Activated CD8-positive, alpha-beta memory T cell treated with anti-CD3 and anti-CD28 coated beads for 48 hours (primary cell): Measurements from ENCODE around the gene PLCH1.
"Not testable (repeated sequence)": the region's sequence is repeated elsewhere in the genome, so short reads cannot be mapped to it uniquely, and the experiment has no call there.

ENCODE experiments used
- DNase-seq, 3 experiments: peaks; one replicate each; pipeline ENCODE4 v3.0.0-alpha.2; 2020; ENCODE audit warnings: low read depth in 2 of 3, low spot score in 2 of 3

PLCH1 gene

GRCh38 chr3:155426524-155427230, 318.2 kb downstream of the PLCH1 start:
- DNase-seq: no peak

GRCh38 chr3:155425396-155425795, 319.5 kb downstream of the PLCH1 start:
- DNase-seq: no peak

DNA sequence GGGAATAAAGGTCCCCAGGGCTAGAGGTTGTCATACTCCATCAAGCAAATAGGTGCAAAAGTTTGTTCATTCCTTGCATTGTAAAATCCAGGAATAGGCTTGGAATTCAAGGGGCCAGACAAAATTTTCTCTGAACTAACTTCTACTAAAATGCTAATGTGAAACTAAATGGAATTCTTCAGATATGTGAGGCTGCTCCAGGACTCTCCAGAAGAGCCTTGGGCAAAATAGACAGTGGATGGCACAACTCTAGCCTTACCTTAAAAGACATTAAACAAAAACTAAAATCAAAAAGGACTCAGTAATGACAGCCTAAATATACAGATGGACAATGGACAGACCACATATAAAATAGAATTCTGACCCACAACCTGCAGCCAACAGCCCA, 320.6 kb downstream of the PLCH1 start:
- DNase-seq: no peak

DNA sequence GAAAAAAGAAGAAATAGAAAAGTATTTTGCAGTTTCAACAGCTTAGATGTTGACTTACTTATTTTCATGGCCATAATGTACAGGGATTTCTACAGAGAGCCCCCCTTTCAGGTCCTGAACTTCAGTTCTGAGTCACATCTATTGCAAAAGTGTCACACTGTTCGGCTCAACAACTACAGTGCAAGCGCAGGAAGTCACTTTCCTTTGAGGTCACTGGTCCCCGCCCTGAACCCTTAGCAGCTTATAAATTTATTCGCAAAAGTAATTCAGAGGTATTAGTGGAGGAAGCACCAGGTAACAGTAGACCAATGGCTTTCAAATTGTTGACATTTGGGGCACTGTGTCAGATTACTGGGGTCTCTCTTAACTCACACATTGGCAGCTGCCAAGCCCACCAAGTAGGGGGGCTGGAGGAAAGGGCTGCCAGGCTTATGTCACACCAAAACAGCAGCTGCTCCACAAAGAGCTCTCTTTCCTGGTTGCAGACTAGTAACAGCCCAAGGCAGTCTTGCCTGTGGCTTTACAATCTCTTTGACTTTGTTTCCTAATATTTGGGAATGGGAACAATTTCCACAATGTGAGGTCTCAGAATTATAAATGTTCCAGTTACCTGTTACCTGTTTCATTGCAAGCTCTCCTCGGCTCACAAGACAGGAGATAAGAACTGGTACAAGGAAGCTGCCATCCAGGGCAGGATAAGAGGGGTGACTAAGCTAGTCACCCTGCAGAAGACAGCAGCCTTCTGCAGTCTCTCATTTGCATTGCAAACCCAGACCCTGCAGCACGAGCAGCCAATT, 321.1 kb downstream of the PLCH1 start:
- DNase-seq: no peak

DNA sequence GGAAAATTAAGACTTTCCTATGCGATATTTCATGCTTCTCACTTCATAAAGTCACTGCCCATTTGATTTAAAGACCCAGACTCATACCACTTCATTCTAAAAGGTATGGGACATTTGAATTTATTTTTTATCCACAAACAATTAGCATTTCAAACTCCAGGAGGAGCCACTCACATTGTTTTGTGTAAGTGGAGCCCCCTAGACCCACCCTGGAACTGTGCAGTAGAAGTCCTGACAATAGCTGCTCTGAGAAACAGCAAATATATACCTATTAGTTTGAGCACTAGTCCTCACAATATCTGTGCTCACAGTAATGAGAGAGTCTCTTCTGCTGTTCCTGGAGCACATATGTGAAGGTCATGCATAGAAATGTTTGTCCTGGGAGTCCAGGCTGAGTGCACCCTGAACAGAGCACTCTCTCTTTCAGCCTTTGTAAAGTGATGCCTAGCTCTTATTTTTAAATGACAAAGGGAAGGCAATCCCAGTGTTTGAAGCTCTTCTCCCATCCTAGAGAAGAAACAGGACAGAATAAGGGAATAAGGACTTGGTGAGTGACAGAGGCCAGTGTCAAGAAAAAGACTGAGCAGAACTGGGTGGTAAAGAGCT, 323.9 kb downstream of the PLCH1 start:
- DNase-seq: no peak

DNA sequence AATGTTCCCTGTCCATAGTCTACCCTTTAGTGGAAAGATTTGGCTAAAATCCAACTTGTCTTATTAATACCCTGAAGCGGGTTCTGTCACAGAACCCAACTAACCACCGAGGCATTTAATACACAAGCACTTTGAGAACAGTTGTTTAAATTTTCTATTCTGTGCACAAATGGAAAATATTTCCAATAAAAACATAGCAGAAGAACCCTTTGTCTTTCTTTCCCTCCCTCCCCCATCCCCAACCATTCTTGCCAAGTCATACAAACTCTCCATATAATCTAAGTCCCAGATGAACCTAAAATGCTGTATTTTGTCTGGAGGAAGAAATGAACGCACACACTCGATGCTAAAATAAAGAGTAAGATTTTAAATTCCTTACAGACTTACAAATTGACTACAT, 324.5 kb downstream of the PLCH1 start:
- DNase-seq: no peak

DNA sequence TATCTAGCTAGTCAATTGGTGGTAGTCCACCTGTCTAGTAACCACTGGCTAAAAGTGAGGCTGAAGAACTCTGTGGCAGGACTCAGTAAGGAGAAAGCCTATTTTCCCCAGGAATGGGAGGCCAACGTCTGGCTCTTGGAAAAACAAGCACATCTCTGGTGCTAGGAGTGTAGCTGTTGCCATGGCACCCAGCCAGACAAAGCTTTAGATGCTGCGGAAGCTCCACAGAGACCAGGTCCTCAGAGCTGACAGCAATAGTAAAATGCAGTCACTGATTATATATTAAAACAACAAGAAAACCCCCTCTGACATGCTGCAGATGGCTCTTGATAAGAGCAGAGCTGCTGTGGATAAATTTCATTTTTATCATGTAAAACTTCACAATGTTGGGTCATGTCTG, 326.5 kb downstream of the PLCH1 start:
- DNase-seq: no peak

GRCh38 chr3:155417119-155417517, 327.8 kb downstream of the PLCH1 start:
- no peak for DNase-seq

DNA sequence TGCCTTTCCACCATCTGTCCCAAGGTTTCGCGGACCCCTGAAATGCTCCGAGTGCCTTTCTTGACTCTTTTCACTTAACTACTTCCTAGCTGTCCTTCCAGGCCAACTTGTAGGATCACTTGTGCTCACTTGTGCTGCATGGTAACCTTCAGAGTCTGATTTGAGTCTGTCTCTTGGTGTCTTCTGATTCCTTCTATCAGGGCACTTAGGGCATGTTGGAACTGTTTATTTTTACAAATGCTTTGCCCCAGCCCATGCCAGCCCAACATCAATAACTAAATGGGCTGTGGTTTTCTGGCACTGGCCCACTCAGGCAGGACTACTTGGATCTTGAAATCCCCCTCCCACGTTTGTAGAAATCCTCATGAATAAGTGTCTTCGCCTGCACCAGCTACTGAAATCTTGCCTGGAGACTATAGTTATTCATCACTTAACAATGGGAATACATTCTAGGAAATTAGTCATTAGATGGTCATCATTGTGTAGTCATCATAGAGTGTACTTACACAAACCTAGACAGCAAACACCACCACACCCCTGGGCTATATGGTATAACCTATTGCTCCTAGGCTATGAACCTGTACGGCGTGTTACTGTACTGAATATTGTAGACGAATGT, 328.3 kb downstream of the PLCH1 start:
- DNase-seq: no peak

DNA sequence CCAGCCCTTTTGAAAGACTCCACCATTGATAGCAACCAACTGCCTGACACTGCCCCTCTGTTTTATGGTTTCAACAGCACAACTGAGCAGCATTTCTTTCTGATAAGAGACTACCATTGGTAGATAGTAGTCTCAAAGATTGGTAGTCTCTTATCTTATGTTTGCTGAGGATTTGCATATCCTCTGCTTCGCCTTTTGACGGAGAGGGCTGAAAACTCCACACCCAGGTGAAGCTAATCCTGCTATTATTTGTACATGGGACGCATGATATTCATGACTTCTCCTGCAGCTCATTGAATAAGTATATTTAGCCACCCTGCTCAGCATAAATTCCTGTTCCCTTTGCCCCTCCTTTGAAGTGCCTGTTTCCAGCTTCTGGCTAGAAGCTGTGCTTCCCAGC, 332.0 kb downstream of the PLCH1 start:
- no peak for DNase-seq

- DNase-seq: no peak
Measured at GRCh38 chr3:155411500-155412223, 333.2 kb downstream of the PLCH1 start.

DNA sequence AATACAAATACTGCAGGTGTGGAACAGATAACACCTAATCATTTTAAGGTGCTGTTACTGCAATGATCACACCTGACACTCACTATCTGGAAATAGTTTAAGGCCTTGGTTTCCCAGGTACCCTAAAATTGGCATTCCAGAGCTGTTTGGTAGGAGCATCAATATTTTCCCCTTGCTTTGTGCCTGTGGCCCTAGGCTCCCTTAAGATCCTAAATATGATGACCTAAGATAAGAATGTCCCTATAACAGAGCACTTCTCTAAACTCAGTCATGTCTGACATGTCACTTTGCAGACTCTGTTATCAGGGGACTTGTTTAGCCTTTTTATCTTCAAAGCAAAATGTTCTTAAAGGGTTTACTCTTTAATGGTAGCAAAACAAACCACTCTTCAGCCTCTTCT, 335.5 kb downstream of the PLCH1 start:
- no peak for DNase-seq

DNA sequence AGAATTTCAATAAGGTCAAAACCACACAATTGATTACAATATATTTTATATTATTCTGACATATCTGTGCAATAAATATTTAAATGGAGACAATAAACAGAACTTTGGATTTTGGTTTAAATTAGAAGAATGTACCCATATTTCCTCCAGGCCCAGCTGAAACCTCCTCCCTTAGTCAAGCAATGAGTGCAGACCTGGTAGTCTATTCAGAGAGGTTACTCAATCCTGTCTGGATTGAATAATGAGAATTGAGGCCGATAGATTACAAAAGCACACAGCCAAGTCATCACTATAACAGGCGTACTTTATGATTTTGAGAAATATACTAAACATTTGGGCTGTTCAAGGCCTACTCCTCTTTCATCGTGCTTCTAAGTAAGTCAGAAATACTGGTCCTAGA, 336.9 kb downstream of the PLCH1 start:
- no peak for DNase-seq

GRCh38 chr3:155407331-155407730, 337.5 kb downstream of the PLCH1 start:
- DNase-seq: no peak

GRCh38 chr3:155404486-155404885, 340.4 kb downstream of the PLCH1 start:
- no peak for DNase-seq

DNA sequence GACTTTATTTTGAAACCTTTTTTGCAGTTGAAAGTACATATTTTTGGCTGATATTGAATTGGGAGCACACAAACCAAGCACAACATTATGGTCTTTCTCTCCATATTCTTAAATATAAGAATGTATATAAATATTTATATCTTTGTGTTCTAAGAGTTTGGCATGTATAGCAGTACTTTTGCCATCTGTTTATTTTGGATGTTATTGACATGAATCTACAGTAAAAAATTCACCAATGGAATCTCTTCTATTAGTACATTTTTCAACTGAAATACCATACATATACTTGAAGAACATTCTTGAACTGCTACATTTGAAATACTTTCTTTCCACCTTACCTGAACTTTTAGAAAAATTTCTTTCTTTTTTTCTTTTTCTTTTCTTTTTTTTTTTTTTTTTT, 342.2 kb downstream of the PLCH1 start:
- DNase-seq: no peak

DNA sequence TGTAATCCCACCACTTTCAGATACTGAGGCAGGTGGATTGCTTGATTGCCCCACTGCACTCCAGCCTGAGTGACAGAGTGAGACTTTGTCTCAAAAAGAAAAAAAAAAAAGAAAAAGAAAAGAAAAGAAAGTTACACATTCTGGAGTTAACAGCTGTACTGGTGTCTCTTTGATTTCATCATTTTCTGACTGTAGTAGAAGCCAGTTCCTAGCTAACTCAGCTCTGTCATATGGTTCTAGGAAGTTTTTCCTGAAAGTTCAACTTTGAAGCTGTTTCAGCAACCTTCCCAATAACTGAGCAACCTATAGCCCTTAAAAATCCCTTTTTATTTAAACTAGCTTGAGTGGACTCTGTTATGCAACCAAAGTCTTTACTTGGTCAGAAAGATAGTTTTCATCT, 346.8 kb downstream of the PLCH1 start:
- no peak for DNase-seq

DNA sequence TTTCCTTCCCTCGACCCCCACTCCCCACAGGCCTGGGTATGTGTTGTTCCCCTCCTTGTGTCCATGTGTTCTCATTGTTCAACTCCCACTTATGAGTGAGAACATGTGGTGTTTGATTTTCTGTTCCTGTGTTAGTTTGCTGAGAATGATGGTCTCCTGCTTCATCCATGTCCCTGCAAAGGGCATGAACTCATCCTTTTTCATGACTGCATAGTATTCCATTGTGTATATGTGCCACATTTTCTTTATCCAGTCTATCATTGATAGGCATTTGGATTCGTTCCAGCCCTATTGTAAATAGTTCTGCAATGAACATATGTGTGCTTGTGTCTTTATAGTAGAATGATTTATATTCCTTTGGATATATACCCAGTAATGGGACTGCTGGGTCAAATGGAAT, 350.0 kb downstream of the PLCH1 start:
- not testable (repeated sequence) for DNase-seq

DNA sequence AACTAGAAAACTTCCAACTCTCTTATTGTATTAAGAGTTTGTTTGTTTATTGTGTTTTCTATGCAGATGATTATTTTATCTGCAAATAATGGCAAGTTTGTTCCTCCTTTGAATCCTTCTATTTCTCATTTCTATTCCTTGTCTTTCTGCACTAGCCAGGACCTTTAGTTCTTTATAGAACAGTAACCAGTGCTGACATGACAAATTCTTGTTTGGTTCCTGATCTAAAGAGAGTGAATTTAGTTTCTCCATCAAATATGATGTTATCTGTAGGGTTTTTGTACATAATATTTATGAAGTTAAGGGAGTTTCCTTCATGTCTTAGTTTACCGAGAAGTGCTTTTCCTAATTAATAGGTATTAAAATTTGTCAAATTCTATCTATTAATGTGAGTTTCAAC, 350.6 kb downstream of the PLCH1 start:
- no peak for DNase-seq

- no peak for DNase-seq
Measured at GRCh38 chr3:155393316-155393715, 351.6 kb downstream of the PLCH1 start.

DNA sequence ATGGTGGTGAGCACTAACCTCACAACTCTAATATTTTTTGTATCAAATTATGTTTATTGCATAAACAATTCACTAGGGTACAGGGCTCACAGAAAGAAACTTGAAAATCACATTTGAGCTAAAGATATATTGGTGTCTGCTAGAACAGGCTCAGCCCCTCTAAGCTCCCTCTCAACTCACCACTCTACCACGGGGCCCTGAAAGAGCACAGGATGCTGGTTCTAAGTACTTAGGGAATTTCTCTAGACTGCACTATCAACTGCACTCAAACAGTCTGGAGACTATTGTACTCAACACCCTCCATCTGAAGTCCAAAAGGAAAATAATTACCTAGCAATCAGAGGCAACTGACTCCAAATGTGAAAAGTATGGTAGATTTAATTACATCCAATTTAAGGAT, 352.7 kb downstream of the PLCH1 start:
- no peak for DNase-seq
